Ovary (tissue), 9 donors: ENCODE results near the gene RASGEF1B. TPM values are rescaled to one million over a fixed set of nuclear protein-coding genes. Genes with fewer than 3 reads are reported as not detected.

Source experiments
- DNase-seq, 5 donors: peaks; one replicate each; pipeline ENCODE4 v3.0.0-alpha.2; 2019 to 2020
- H3K27ac ChIP-seq, 2 donors: fragments of 200-600 bp; one replicate each; pipeline versions ENCODE4 v1.5.1 to v1.8.0; 2019 to 2022
- H3K27me3 ChIP-seq: fragments of 200-600 bp; one replicate; pipeline ENCODE4 v1.8.0; 2022
- H3K36me3 ChIP-seq: fragments of 200-600 bp; sonication (generic); one replicate; pipeline ENCODE4 v1.5.1; 2019
- H3K4me1 ChIP-seq: one replicate; pipeline ENCODE4 v1.8.1; 2013; ENCODE audit warnings: mild to moderate bottlenecking, moderate library complexity; ENCODE audit not compliant: insufficient read depth
- H3K4me3 ChIP-seq: fragments of 200-600 bp; sonication (generic); one replicate; pipeline ENCODE4 v1.5.1; 2017
- H3K9me3 ChIP-seq, 2 donors: fragments of 200-600 bp in 1 of 2; sonication (generic) in 1 of 2; one replicate each; pipeline versions ENCODE4 v1.5.1 to v1.8.1; 2013 to 2019; ENCODE audit warnings: mild to moderate bottlenecking in 1 of 2, moderate library complexity in 1 of 2
- EP300 ChIP-seq: sonication (generic); formaldehyde crosslinking; IDR thresholded peaks from one replicate; pipeline ENCODE4 v1.6.1; 2017; ENCODE audit warnings: antibody characterized with exemption
- POLR2A ChIP-seq: fragments of 450-650 bp; IDR thresholded peaks from one replicate; pipeline ENCODE4 v1.6.1; 2017; ENCODE audit warnings: antibody characterized with exemption, mild to moderate bottlenecking, moderate library complexity
- WGBS, 3 donors: extraction: QIAGEN DNeasy Blood & Tissue Kit in 1 of 3; methylation state at CpG; one replicate each; pipeline versions ENCODE4 v1.1.5 to v1.1.7; 2013 to 2017; 5-methylcytosine and 5-hydroxymethylcytosine counted together
- intact Hi-C, 4 donors: fragments of 100-400 bp; cut with DNase I; formaldehyde crosslinking; loops; one replicate each; pipeline versions ENCODE4 v1.11.0 to v1.15.1; 2022 to 2023
- polyA plus RNA-seq, 2 donors: library from polyadenylated mRNA; stranded (reverse); fragments of 200-250 nt in 1 of 2; fragments of 350-450 nt in 1 of 2; fragmentation: Illumina TruSeq in 1 of 2; extraction: RNeasy Lipid Tissue Mini Kit (QIAGEN cat#74804) in 1 of 2; gene quantifications; one replicate each; pipeline ENCODE4 v1.2.3, GENCODE V29; 2013 to 2014
- total RNA-seq, 7 donors: library from RNA; depleted of rRNA in 2 of 7; stranded (reverse); fragments of >200 nt in 2 of 7; fragmentation: NEBNext Ultra II Directional in 3 of 7; extraction: Animal tissue kit (Norgen Biotek cat#: 25700) in 3 of 7; gene quantifications; one replicate each; pipeline versions ENCODE4 v1.1.0 to v1.2.4, GENCODE V29; 2016 to 2023
- TF ChIP-seq, protein P1 (sequence below), 3 donors: fragments of 450-650 bp in 2 of 3; fragments of 200-600 bp in 1 of 3; IDR thresholded peaks; one replicate each; pipeline versions ENCODE4 v1.5.1 to v1.8.0; 2016 to 2022; ENCODE audit warnings: antibody characterized with exemption in 3 of 3, mild to moderate bottlenecking in 1 of 3
- donor health status: DM: no; HTN: no; CAD: no; lungs with moderate emphysema.
- donor health status: DM: no; HTN: no; CAD: no.
- donor health status: Bipolar disorder and iron deficiency.
- donor health status: DM: yes; HTN: yes; CAD: no.
- donor health status: DM: no; HTN: no; CAD: no.
- donor health status: DM: yes; HTN: yes; CAD: no.

The RASGEF1B gene
- total and polyA plus RNA-seq, 9 donors: 1.1 to 14.4 (median 4.3) TPM

- DNase-seq: no peak
- TF ChIP-seq EP300 (no peak), POLR2A (no peak)
- TF ChIP-seq, protein P1, sequence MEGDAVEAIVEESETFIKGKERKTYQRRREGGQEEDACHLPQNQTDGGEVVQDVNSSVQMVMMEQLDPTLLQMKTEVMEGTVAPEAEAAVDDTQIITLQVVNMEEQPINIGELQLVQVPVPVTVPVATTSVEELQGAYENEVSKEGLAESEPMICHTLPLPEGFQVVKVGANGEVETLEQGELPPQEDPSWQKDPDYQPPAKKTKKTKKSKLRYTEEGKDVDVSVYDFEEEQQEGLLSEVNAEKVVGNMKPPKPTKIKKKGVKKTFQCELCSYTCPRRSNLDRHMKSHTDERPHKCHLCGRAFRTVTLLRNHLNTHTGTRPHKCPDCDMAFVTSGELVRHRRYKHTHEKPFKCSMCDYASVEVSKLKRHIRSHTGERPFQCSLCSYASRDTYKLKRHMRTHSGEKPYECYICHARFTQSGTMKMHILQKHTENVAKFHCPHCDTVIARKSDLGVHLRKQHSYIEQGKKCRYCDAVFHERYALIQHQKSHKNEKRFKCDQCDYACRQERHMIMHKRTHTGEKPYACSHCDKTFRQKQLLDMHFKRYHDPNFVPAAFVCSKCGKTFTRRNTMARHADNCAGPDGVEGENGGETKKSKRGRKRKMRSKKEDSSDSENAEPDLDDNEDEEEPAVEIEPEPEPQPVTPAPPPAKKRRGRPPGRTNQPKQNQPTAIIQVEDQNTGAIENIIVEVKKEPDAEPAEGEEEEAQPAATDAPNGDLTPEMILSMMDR (IDR thresholded peaks at IDR 0.05): no peak
- no peak overlapping the region for H3K4me3 ChIP-seq
- no peaks in the 10 kb centered on the region for H3K9me3 ChIP-seq
- intact Hi-C loops: no loop called here
- no peak overlapping the region for H3K27ac ChIP-seq
- no peaks in the 10 kb centered on the region for H3K36me3 ChIP-seq
- H3K27me3 ChIP-seq: no peaks in the 10 kb centered on the region
- H3K4me1 ChIP-seq: no peaks in the 10 kb centered on the region
- WGBS, 3 donors: 78 to 88% (median 80%) methylated on average over 4 of the region's 4 CpGs
Observed at GRCh38 chr4:81398379-81398778, 73.3 kb downstream of the RASGEF1B start.

DNA sequence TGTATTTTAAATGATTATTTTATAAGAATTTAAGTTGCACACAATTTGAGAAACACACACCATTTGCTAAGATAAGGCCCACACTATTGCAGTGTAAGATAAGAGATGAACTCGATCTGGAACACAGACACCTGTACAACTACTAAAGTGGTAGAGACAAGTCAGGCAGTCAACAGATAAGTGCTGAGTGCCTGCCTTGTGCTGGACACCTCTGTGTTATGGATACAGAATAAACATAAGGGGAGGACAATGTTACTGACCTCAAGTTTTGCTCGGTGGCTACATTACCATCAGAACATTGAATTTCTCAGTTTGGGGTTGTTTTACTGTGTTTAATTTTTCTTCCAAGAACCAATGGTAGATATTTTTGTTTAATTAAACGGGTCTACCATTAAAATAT is 74.1 kb downstream of the RASGEF1B start:
- 57 to 69% (median 61%) methylated on average over 3 of the region's 3 CpGs for WGBS, 3 donors
- intact Hi-C loops: no loop called here
- no peaks in the 10 kb centered on the region for H3K9me3 ChIP-seq
- no peaks in the 10 kb centered on the region for H3K27me3 ChIP-seq
- TF ChIP-seq POLR2A: no peak
- TF ChIP-seq, protein P1 (IDR thresholded peaks at IDR 0.05): no peak
- TF ChIP-seq EP300: no peak
- H3K4me3 ChIP-seq: no peak overlapping the region
- no peaks in the 10 kb centered on the region for H3K36me3 ChIP-seq
- no peak for DNase-seq
- no peaks in the 10 kb centered on the region for H3K4me1 ChIP-seq
- H3K27ac ChIP-seq: no peak overlapping the region

GRCh38 chr4:81395239-81395638 is 76.5 kb downstream of the RASGEF1B start:
- Histone ChIP-seq H3K9me3 (no peaks in the 10 kb centered on the region), H3K27ac (no peak overlapping the region), H3K4me3 (no peak overlapping the region), H3K27me3 (no peaks in the 10 kb centered on the region), H3K36me3 (no peaks in the 10 kb centered on the region), H3K4me1 (no peaks in the 10 kb centered on the region)
- WGBS, 3 donors: 83 to 91% (median 90%) methylated on average over 3 of the region's 3 CpGs
- intact Hi-C loops: no loop called here
- DNase-seq: no peak
- TF ChIP-seq, protein P1 (IDR thresholded peaks at IDR 0.05): no peak
- no peak for TF ChIP-seq EP300
- TF ChIP-seq POLR2A: no peak

- intact Hi-C loops: no loop called here
- no peaks in the 10 kb centered on the region for H3K4me1 ChIP-seq
- H3K4me3 ChIP-seq: no peak overlapping the region
- no peak for DNase-seq
- H3K9me3 ChIP-seq: no peaks in the 10 kb centered on the region
- TF ChIP-seq EP300 (no peak), POLR2A (no peak)
- TF ChIP-seq, protein P1 (IDR thresholded peaks at IDR 0.05): no peak
- no peak overlapping the region for H3K27ac ChIP-seq
- H3K27me3 ChIP-seq: no peaks in the 10 kb centered on the region
- H3K36me3 ChIP-seq: no peaks in the 10 kb centered on the region
- 50 to 64% (median 58%) methylated on average over 3 of the region's 3 CpGs for WGBS, 3 donors
Observed at GRCh38 chr4:81392164-81392563, 79.5 kb downstream of the RASGEF1B start.
